GM12872 (cell line): ENCODE measurements around the gene ZNF304.

Experiments used
- CTCF ChIP-seq: IDR thresholded peaks from 3 replicates; pipeline ENCODE4 v1.5.1; 2011; ENCODE audit warnings: low read depth, mild to moderate bottlenecking, low read length, moderate library complexity; ENCODE audit not compliant: insufficient read depth

The ZNF304 gene

DNA sequence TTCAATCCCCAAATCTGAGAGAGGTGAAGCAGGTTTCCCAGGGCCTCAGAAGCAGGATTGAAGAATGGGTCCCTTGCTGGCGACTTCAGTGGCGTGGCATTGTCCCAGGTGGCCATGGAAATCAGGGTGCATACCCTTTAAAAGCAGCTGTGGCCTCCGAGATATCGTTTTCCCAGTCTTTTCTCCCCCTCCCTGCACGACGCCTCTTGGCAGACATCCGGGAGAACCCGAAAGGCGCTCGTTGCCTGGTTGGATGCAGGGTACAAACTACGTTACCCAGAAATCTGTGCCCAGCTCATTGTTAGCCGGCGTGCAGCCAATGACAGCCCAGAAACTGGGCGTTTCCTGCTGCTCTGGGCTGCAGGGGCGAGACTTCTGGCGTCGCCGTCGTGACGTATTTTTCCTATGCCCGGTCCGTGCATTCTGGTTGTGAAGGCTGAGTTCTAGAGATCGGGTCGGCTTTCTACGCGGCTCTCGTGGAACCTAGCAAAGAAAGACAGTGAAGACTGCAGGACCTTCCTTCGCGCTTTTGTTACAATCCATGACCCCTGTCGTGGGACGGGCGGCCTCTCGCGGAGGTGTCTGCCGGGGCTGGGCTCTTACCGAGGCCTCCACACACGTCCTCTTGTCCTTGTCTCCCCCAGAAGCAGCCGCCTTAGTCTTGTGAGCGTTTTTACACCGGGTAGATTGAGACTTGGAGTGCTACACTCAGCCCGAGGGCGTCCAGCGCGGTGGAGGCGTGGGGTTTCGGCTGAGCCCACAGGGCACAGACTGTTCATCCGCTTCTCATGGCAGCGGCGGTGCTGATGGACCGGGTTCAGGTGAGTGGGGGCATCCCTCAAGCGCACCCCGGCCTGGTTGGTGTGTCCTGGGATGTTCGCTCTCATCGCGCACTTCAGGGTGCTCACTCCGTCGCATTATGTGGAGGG, at the start of gene ZNF304:
Gene ZNF304, plus strand, starts transcription at position 395 of the 929 bp plus-strand sequence. Its CDS starts 394 bp downstream, at position 789.
- no peak for TF ChIP-seq CTCF

GRCh38 chr19:57302020-57302465, 49.0 kb upstream of the ZNF304 start:
- TF ChIP-seq CTCF = no peak

GRCh38 chr19:57302727-57303401, 48.2 kb upstream of the ZNF304 start:
- TF ChIP-seq CTCF = no peak

- no peak for TF ChIP-seq CTCF
These were observed 46.0 kb upstream of the ZNF304 start for GRCh38 chr19:57305056-57305455.

GRCh38 chr19:57308514-57308913, 42.6 kb upstream of the ZNF304 start:
- no peak for TF ChIP-seq CTCF

- TF ChIP-seq CTCF = no peak
These were observed 40.3 kb upstream of the ZNF304 start for GRCh38 chr19:57310792-57311191.

- no peak for TF ChIP-seq CTCF
These were observed 36.9 kb upstream of the ZNF304 start for GRCh38 chr19:57314146-57314545.
